Left hindlimb (tissue), 1 donor: ENCODE results near the gene THSD7A.

Experiments used
- DNase-seq: peaks from one replicate; pipeline ENCODE4 v3.0.0-alpha.2; 2018

The THSD7A gene

GRCh38 chr7:11702938-11703337, 129.1 kb downstream of the THSD7A start:
- DNase-seq: no peak

GRCh38 chr7:11701829-11702560, 130.0 kb downstream of the THSD7A start:
- DNase-seq: no peak

- no peak for DNase-seq
Observed at GRCh38 chr7:11699666-11700065, 132.3 kb downstream of the THSD7A start.

GRCh38 chr7:11698384-11698871, 133.6 kb downstream of the THSD7A start:
- DNase-seq: no peak

- DNase-seq: no peak
Observed at GRCh38 chr7:11690395-11690794, 141.6 kb downstream of the THSD7A start.

- no peak for DNase-seq
Observed at GRCh38 chr7:11689096-11689495, 142.9 kb downstream of the THSD7A start.

- no peak for DNase-seq
Observed at GRCh38 chr7:11681461-11681860, 150.5 kb downstream of the THSD7A start.

- no peak for DNase-seq
Observed at GRCh38 chr7:11675163-11675562, 156.8 kb downstream of the THSD7A start.

- DNase-seq: no peak
Observed at GRCh38 chr7:11668727-11669126, 163.3 kb downstream of the THSD7A start.

- DNase-seq: no peak
Observed at GRCh38 chr7:11667810-11668185, 164.2 kb downstream of the THSD7A start.

GRCh38 chr7:11667071-11667809, 164.8 kb downstream of the THSD7A start:
- no peak for DNase-seq

- no peak for DNase-seq
Observed at GRCh38 chr7:11665357-11665756, 166.6 kb downstream of the THSD7A start.

GRCh38 chr7:11655642-11656041, 176.4 kb downstream of the THSD7A start:
- DNase-seq: no peak

- DNase-seq: no peak
Observed at GRCh38 chr7:11655163-11655562, 176.8 kb downstream of the THSD7A start.

GRCh38 chr7:11650500-11650899, 181.5 kb downstream of the THSD7A start:
- DNase-seq: no peak

GRCh38 chr7:11650030-11650429, 182.0 kb downstream of the THSD7A start:
- DNase-seq: no peak

GRCh38 chr7:11648980-11649379, 183.0 kb downstream of the THSD7A start:
- no peak for DNase-seq

- DNase-seq: no peak
Observed at GRCh38 chr7:11648101-11648500, 183.9 kb downstream of the THSD7A start.

GRCh38 chr7:11642841-11643240, 189.2 kb downstream of the THSD7A start:
- no peak for DNase-seq

- no peak for DNase-seq
Observed at GRCh38 chr7:11642276-11642675, 189.7 kb downstream of the THSD7A start.

GRCh38 chr7:11638011-11638774, 193.8 kb downstream of the THSD7A start:
- no peak for DNase-seq

GRCh38 chr7:11636274-11636673, 195.7 kb downstream of the THSD7A start:
- no peak for DNase-seq

- no peak for DNase-seq
Observed at GRCh38 chr7:11633310-11633709, 198.7 kb downstream of the THSD7A start.

GRCh38 chr7:11630355-11630754, 201.6 kb downstream of the THSD7A start:
- DNase-seq: no peak
